Stimulated activated CD4-positive, alpha-beta T cell treated with anti-CD3 and anti-CD28 coated beads, Interleukin-1b, Interleukin-23, amount 100 ng/mL, for 4 hours (primary cell): ENCODE measurements around the gene RAB22A.
"Not testable (repeated sequence)": the region's sequence is repeated elsewhere in the genome, so short reads cannot be mapped to it uniquely, and the experiment has no call there.

Experiments
- DNase-seq, 2 donors: peaks; one replicate each; pipeline ENCODE4 v3.0.0-alpha.2; 2020; ENCODE audit warnings: low read depth in 2 of 2

RAB22A gene

DNA sequence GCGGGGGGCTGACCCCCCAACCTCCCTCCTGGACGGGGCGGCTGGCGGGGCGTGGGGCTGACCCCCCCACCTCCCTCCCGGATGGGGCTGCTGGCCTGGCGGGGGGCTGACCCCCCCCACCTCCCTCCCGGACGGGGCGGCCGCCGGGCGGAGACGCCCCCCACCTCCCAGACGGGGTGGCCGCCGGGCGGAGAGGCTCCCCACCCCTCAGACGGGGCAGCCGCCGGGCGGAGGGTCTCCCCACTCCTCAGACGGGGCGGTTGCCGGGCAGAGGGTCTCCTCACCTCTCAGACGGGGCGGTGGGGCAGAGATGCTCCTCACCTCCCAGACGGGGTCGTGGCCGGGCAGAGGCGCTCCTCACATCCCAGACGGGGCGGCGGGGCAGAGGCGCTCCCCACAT, 104.7 kb downstream of the RAB22A start:
- DNase-seq, result not testable (repeated sequence)

GRCh38 chr20:58414786-58415185, 105.3 kb downstream of the RAB22A start:
- not testable (repeated sequence) for DNase-seq

DNA sequence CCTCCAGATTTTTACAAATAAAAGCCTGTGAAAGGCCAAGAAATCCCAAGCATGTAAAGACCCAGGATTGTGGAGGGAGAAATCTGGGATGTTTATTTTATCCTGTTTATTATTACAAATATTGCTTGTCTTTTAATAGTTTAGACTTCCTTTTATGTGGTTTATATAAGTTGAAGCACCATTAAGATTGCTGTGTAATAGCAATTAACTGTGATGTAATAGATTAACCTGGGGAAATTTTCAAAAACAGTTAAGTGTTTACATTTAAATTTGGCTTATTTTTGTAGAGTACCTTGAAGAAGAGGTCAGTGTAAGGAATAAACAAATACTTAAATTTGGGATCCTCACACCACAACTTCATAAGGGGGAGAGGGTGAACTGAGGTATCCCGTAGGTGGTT, 106.5 kb downstream of the RAB22A start:
- no peak for DNase-seq

DNA sequence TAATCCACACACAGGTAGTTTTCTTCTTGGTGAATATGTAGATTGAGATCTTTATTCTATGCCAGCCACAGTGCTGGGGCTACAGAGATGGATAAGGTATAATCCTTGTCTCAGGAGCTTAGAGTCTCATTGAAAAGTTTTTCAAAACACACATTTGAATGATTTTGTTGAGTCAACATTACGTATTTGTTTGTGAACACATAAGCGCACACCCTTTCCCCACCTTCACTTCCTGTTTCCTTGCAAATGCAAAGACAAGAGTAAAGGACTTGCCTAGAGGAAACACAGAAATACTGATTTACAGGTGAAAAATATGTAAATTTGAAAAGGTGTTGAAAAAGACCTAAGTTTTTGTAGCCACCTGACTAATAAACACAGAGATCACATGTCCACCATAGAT, 107.3 kb downstream of the RAB22A start:
- DNase-seq, result no peak
